Measurements from ENCODE around the gene RPTOR.
A peak's percentile ranks its signal among the peaks of the same experiment; 100 is the strongest.
"Not testable (repeated sequence)": the region's sequence is repeated elsewhere in the genome, so short reads cannot be mapped to it uniquely, and the experiment has no call there.

RPTOR gene

DNA sequence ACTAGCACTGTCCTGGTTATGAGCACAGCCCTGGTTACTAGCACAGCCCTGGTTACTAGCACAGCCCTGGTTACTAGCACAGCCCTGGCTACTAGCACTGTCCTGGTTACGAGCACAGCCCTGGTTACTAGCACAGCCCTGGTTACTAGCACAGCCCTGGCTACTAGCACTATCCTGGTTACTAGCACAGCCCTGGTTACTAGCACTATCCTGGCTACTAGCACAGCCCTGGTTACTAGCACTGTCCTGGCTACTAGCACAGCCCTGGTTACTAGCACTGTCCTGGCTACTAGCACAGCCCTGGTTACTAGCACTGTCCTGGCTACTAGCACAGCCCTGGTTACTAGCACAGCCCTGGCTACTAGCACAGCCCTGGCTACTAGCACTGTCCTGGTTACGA is 199.3 kb downstream of the RPTOR start:
- DNase-seq (ENCODE audit: low spot score), result not testable (repeated sequence)

DNA sequence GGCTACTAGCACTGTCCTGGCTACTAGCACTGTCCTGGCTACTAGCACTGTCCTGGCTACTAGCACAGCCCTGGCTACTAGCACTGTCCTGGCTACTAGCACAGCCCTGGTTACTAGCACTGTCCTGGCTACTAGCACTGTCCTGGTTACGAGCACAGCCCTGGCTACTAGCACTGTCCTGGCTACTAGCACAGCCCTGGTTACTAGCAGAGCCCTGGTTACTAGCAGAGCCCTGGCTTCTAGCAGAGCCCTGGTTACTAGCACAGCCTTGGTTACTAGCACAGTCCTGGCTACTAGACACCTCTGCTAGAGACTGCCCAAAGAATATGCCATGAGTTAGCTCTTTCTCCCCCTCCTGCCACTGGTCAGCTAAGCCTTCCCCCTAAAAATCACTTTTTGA is 200.1 kb downstream of the RPTOR start:
- not testable (repeated sequence) for DNase-seq (ENCODE audit: low spot score)

DNA sequence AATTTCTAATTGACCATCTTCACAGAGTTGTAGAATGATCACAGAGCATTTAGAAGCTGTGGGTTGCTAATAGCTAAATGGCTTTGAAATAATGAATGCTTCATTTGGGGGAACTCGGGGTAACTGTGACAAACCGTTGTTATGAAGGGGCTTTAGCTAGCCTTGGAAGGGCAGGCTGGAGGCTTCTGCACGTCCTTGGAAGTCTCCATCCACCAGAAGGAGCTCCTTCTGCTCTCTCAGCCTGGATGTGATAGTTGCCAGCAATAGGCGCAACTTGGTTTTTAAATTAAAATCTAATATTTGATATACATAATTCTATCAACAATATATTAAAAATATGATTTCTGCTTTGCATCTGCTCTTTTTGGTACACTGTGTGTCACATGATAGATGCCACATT is 200.5 kb downstream of the RPTOR start:
- no peak for DNase-seq (ENCODE audit: low spot score)

DNA sequence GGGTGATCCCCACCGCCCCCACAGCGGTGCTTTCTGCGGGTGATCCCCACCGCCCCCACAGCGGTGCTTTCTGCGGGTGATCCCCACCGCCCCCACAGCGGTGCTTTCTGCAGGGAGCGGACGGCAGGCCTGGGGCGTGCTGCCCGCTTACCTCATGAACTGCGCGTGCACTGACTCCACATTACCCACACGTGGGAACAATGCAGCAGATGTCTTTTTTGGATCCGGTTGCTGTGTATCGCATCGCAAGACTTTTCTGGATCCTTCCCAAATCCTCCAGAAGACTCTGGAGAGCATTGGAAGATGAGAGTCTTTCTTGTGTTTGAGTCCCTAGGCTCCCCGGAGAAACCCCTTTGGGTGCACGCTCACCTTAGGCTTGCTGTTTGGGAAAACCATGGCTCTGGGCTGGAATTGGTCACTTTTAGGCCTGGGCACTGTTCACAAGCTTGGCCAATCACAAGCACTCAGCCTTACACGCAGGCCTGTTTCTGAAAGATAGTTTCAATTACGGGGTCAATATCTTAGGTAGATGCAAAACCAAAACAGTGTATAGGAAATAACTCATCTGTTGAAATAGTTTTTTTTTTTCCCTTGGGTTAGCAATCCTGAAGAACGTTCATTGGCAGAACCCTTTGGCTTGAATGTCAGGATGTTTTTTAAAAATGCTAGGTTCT is 201.8 kb downstream of the RPTOR start:
- DNase-seq (ENCODE audit: low spot score), result no peak

DNA sequence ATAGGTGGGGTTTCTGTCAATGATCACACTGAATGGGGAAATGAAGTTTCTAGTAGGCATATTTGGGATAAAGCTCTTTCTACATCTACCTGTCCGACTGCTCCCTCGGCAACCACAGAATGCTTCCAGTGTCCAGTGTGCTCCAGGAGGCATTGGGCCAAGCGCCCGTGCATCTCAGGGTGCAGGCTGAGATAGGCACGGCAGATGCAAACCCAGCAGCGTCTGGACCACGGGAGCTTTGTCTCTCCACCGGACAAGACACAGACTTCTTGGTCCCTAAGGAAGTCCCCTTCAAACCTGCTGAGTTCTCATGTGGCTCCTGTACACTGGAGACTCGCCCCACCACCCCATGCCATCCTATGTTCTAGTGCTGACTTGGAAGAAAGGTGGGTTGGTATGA is 202.8 kb downstream of the RPTOR start:
- DNase-seq (ENCODE audit: low spot score), result no peak

DNA sequence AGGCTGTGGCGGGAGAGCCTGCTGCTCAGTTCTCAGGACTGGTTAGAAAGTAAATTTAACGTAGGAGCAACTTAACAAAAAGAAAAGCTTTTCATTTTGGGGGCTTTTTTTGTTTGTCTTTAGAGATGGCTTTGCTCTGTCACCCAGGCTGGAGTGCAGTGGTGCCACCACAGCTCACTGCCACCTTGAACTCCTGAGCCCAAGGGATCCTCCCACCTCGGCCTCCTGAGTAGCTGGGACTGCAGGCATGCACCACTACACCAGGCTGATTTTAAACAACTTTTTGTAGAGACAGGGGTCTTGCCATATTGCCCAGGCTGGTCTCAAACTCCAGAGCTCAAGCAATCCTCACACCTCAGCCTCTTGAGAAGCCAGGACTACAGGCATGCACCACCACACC is 205.0 kb downstream of the RPTOR start:
- no peak for DNase-seq (ENCODE audit: low spot score)

DNA sequence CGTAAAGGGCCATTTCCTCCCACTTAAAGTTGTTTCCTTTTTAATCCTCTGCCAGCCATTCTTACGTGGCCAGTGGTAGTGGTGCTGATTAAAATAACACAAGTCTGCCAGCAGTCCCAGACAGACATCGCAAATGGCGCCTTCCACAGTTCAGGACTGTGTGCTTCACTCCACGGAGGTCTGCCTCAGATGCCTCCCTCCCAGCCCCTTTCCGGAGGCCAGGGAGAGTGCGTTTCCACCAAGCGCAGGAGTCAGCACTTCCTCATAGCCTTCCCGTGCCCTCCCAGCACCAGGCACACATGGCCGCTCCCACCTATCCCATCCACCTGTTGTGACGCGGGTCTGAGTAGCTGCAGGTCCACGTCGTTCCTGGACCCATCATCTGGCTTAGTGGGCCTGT is 205.6 kb downstream of the RPTOR start:
- no peak for DNase-seq (ENCODE audit: low spot score)

DNA sequence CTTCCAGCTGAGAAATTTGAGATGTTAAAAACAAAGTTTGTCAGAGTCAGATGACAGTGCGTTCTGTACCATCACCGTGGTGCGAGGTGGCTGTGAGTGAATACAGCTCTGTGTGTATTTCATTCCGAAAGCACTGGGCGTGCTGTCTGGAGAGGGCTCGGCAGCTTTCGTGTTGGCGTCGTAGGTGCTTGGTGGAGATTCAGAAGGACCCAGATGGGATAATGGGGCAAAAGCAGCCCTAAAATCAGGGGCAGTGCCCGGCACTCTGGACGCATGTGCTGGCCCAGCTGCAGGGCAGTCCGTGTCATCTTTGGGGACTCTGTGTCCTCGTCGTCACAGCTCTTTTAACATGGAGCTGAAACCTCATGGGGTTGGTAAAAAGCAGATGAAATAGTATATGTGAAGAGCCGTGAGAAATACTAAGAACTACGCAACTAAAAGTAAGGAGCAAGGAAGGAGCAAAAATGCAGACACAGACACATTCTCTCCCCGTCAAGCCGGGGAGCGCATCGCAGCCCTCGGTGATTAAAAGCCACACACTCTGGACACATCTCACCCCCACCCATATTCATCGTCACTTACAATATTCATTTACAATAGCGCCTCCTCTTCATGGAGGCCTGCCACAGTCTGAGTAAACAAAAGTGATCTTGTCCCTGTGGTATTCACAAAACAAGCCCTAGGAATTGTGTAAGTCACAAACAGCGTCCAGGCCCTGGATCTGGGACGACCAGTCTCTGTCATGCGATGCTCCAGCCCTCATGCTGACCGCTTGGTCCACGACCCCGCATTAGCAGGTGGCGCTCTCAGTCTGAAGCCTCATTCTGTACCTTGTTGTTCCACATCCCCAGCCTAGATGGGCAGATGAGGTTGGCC is 206.7 kb downstream of the RPTOR start:
- no peak for DNase-seq (ENCODE audit: low spot score)

DNA sequence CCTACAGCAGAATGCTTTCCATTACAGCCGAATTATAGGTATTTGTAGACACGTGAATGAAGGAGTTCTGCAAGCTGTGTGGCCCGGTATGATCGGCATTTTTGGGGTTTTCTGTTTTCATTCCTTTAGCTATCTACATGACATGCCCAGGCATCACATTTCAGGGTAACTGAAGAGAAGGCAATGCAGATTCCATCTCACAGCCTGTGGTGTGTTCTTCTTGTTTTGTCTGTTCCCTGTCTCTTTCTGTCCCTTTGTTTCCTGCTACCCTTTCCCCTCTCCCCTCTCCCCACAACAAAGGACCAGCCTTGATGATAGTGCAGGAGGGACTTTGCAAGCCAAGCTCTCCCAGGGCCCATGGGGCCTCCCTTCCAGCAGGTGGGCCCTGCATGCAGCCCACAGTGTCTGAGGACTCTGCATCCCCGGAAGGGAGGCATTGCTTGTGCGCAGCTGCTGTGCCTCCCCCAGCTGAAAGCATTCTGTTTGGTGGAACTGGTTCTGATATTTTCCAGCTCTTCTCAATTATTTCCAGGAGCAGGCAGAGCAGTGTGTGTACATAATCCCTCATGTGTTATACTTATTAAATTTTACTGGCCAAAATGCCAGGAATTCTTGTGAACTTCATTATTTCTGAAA is 207.4 kb downstream of the RPTOR start:
- DNase-seq (ENCODE audit: low spot score), result no peak

DNA sequence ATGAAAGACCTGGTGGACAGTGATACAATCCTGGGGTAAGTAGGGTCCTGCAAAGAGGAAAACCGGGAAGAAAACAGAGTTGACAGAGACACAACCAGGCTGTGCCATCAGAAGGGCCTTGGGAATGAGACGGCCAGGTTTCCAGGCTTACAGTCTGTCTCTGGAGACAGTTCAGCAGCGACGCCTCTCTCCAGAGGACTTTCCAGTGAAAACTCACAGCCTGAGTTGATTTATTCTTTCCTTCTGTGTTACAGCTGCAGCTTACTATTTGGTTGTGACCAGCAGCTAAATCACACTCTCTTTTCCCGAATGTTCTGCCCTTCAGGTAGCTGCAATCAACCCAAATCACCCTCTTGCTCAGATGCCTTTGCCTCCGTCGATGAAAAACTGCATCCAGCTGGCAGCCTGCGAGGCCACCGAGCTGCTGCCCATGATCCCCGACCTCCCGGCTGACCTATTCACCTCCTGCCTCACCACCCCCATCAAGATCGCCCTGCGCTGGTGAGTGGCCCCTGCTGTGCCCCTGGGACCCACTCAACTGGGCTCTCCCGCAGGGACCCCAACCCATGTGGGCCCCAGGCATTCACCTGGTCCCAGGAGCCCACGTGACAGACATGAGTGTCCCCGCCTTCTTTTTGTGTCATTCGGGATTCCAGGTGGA is 209.2 kb downstream of the RPTOR start:
- no peak for DNase-seq (ENCODE audit: low spot score)

DNA sequence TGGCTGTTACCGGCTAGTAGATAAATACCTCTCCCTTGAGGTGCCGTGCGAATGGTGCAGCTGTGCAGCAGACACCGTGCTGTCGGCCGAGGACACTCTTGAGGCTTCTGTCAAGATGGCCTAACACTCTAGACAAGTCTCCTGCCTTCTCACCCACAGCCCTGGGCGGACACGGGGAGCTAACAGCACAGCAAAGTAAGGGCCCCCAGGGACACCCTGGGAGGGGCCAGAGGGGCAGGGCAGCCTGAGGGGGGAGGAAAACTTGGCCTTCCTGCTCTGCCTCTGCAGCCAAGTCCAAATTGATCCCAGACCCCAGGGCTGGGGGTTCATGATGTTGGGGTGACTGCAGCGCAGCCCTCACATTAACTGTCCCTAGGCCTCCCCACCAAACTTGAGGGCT is 210.2 kb downstream of the RPTOR start:
- DNase-seq (ENCODE audit: low spot score), result no peak

DNA sequence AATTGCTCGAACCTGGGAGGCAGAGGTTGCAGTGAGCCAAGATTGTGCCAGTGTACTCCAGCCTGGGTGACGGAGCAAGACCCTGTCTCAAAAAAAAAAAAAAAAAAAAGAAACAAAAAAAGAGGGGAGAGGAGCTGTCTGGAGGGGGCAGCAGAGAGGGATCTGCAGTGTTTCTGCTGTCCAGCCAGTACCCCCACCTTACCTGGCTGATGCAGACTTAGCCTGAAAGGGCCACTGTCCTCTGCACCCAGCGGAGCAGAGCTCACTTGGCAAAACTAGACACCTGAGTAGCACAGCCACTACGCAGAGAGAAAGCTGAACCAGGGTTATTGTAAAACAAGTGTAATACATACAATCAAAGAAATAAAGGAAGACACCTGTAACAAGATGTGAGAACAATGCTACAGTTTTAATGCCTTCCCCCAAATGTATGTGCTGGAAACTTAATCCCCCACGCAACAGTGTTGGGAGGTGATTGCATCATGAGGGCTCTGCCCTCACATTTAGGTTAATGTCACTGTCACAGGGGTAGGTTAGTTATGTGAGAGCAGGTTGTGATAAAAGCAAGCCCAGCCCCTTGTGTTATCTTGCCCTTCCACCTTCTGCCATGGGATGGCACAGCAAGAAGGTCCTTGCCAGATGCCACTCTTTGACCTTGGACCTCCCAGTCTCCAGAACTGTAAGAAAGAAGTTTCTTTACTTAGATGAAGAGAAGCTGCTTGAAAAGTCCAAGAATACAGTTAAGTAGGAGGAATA is 211.2 kb downstream of the RPTOR start:
- DNase-seq (ENCODE audit: low spot score), result no peak

DNA sequence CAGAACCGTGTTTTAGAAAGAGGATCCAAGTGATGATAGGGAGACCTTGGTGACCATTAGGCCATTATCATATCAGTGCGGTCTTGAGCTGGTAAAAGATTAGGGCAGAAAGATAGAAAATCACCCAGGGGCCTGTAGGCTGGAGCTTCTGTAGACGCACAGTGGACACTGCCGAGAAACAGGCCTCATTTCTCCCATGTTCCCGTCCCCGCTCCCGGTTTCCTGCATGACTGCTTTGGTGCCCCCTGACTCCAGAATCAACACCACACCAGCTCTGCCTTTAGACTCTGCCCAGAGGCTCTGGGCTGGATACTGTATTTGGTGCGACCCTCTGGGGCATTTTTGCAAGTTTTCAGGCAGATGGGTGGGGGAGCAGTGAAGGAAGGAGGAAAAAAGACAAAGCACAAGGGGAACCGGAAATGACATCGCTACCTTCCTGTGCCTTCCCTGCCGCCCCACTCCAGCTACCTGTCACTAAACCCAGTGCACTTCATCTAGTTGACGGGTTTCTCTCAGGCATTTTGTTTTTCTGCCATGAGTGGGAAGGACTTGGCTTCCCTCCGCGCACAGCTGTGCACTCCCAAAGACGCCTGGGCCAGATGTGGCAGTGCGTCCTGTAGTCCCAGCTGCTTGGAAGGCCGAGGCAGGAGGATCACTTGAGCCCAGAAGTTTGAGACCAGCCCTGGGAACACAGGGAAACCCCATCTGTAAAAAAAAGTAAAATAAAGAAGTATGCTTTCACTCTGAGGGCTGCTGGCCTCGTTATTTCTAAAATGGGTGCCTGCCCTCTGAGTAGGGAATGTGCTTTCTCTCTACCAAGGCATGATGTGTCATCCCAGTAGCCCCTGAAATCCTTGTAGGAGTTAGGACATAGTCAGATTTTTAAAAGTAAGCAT is 214.1 kb downstream of the RPTOR start:
- no peak for DNase-seq (ENCODE audit: low spot score)

DNA sequence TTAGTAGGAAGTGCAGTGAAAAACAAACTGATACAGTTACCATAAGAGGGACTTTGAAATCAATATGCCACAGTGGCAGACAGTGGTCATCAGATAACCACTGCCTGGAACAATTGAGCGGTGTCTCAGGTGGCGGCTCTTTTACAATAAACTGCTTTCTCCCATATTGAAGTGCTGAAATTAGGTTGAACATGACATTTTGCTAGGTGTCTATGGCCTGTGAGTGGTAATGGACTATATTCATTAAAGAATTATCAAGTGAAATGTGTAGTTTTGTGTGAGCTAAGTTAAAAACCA is 214.7 kb downstream of the RPTOR start:
- no peak for DNase-seq (ENCODE audit: low spot score)

DNA sequence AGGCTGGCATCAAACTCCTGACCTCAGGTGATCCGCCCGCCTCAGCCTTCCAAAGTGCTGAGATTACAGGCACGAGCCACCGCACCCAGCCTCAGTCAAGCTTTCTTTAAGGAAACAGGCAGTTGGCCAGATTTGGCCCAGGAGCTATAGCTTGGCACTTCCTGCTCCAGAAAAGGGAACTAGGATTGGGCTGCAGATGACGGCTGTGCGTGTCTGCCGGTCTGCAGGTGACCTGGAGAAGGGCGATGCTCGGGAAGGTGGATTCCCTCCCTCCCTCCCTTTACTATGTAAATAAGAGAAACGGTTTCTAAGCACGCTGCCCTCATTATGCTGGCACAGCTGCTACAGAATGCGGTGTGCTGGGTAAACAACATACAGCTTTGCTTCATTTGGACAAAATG is 215.9 kb downstream of the RPTOR start:
- DNase-seq (ENCODE audit: low spot score), result peak; percentile 28

DNA sequence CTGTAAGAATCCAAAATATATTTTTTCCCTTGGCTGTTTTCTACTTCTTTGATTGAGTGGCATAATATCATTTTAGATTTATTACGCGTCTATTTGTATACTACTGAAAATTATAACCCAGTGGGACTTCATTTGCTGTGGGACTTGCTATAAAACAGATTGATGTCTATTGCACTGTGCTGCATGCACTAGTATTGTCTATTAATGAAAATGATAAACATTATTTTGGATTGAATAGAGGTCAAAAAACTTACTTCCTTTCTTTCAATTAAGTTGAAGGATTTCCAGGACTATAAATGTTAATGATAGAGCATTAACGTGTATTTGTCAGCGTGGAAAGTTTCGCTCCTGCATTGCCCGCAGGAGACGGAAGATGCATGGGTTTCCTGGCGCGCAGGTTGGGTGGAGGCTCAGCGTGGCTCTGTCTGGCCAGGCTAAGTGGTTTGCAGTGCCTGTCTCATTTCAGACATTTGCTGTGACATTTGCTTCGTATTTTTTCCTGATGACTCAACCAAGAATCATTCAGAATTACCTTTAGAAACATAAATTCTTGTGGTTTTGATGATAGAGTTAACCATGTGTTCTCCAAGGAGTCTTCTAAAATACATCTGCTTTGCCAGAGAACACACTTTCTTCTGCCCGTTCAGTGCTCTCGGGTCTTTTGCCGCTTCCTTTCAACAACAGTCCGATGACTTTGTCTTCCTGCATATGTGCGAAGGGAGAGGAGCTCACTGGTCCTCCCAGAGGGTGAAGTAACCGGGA is 216.7 kb downstream of the RPTOR start:
- peak; percentile 43 for DNase-seq (ENCODE audit: low spot score)

DNA sequence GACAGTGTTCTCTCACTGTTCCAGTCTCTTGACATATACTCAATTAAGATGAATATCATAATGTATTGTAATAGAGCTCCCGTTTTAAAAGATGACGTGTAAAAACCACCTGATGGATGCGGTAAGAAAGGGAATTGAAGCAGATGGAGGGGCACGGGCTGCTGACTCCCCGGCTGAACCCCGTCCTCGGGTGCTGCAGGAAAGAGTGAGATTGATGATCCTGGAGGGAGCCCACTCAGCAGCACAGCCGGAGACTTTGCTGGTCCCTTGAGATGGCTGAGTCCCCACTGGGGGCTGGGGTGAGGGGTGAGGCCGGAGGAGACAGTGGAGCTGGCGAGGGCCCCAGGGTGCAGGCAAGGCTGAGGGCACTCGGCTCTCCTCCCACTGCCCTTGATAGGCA is 217.4 kb downstream of the RPTOR start:
- no peak for DNase-seq (ENCODE audit: low spot score)

DNA sequence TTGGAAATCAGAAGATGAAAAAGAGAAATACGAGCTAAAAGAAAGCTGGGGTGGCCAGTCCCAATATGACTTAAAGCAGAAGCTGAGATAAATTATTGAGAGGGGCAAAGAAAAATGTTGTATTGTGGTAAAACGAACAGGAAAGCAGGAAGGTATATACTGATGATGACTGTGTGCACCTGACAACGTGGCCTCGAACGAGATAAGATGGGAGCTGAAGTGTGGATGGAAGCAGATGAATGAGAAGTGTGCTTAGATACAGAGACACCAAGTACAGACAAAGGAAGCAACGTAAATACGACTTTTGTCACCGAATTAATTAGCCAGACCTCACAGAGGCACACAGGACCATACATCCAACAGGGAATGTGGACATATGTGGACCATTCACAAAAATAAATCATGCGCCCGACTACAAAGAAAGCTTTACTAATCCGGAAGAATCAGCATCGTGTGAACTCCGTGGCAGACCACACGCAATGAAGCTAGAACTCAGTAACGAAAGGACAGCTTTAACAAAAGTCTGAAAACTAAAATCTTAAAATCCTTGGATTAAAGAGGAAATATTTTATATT is 218.7 kb downstream of the RPTOR start:
- no peak for DNase-seq (ENCODE audit: low spot score)

DNA sequence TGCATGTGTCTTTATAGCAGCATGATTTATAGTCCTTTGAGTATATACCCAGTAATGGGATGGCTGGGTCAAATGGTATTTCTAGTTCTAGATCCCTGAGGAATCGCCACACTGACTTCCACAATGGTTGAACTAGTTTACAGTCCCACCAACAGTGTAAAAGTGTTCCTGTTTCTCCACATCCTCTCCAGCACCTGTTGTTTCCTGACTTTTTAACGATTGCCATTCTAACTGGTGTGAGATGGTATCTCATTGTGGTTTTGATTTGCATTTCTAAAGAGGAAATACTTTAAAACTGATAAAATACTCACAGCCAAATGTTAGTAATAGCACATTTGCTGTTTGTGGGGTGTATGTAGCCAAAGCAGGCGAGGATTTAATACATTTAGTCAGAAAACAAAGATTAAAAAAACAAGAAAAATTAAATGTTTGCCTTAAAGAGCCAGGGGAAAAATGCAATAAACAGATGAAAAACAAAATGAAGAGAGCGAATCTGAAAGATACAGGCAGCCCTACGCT is 220.0 kb downstream of the RPTOR start:
- DNase-seq (ENCODE audit: low spot score), result not testable (repeated sequence)
